Inferior parietal cortex (tissue), 1 donor: ENCODE results near the gene PLEKHF1.
"Not testable (repeated sequence)": the region's sequence is repeated elsewhere in the genome, so short reads cannot be mapped to it uniquely, and the experiment has no call there.

ENCODE experiments used
- DNase-seq: peaks from one replicate; pipeline ENCODE4 v3.0.0-alpha.2; 2016; ENCODE audit errors: extremely low spot score

PLEKHF1 gene, protein sequence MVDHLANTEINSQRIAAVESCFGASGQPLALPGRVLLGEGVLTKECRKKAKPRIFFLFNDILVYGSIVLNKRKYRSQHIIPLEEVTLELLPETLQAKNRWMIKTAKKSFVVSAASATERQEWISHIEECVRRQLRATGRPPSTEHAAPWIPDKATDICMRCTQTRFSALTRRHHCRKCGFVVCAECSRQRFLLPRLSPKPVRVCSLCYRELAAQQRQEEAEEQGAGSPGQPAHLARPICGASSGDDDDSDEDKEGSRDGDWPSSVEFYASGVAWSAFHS

GRCh38 chr19:29665215-29665825 is at the start of gene PLEKHF1:
Gene PLEKHF1 (plus strand): TSS chr19:29665461. CDS start chr19:29673840, 8,379 bp downstream.
- peak; percentile 84 for DNase-seq

DNA sequence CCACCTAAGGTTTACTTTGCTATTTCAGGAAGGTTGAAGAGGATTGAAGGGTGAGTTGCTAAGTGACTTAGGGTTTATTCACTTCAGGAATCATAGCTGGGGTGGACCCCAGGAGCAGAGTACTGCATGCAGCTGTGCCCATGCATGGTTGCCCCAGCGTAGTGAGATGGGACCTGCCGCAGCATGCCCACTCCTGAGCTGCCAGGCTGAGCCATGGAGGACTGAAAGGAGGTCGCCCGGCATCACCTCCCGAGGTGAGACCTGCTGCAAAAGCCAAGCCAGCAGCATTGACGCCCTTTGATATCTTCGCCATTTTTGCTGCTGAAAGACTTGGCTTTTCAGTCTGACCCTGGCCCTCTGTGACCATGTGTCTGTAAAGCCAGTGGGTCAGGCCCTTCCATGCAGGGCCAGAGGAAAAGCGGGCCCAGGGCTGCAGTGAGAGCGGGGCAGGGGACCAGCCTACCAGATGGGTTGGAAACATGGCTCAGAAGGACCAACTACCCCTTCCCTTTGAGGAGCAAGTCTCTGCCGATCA is 49.3 kb upstream of the PLEKHF1 start:
- DNase-seq: no peak

- DNase-seq: no peak
Measured at GRCh38 chr19:29616541-29616940, 48.7 kb upstream of the PLEKHF1 start.

DNA sequence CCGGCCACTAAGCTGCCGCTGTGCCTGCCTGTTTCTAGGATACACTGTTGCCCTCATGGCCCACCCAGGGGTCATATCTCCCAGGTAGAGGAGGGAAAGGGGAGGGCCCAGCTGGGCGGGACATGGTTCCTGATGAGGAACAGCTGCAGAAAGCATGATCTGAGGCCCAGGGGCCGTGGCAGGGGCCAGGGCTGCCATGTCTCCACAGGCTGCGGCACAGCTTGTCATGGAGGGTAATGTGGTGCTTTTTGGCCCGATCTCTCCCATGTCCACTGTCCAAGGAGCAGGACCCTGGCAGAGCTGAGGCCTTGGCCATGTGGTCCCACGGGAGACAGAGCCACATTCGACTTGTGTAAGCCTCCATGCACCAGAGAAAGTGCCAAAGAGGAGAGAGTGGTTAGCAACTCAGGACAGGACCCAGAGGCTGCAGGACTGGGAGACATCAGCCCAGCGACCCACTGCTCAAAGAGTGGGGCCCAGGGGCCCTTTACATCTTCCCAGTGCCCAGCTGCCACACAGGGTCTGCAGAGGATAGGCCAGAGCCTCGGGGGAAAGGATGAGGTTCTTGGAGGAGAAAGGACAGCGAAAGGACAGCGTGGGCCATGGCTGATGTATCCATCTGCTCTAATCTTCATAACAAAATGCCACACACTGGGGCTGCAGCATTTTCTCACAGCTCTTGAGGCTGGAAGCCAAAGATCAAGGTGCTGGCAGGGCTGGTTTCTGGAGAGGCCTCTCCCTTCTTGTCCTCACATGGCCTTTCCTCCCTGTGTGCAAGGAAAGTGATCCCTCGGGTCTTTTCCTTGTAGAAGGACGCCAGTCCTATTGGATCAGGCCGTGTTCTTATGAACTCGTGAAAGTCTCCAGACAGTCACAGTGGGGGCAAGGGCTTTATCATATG is 47.6 kb upstream of the PLEKHF1 start:
- DNase-seq: no peak

DNA sequence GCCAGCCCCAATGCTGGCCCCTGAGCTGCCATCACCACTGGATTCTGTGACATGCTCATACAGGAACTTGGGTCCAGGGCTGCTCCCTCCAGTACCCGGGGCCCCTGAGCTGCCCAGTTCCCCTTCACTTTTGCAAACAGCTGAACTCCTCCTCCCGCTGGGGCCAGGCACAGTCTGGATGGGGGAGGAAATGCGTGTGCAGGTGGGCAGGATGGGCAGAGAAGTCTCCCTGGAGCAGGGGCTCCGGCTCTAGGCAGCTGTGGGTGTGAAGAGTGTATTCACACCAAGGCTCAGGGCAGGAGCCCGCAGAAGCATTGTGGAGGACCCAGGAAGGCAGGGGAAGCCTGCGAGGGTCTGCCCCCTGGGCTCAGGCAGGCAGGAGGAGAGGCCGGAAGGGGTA is 46.8 kb upstream of the PLEKHF1 start:
- no peak for DNase-seq

- no peak for DNase-seq
Measured at GRCh38 chr19:29618871-29619270, 46.4 kb upstream of the PLEKHF1 start.

DNA sequence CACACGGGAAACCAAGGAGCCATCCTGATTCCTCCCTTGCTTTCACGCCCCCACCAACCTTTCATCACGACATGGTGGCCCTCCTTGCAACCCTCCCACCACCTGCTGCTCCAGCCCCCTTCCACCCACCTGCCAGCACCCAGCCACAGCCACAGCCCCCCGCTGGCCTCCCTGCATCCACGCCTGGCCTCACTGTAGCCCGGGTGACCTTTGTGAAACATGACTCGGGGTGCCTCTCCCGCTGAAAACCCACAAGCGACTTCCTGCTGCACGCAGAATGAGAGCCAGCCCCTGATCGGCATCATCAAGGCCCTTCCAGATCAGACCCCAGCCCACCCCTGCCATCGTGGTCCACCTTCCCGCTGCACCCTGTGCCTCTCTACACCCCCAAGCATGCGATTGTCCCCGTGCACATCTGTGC is 44.3 kb upstream of the PLEKHF1 start:
- DNase-seq: no peak

DNA sequence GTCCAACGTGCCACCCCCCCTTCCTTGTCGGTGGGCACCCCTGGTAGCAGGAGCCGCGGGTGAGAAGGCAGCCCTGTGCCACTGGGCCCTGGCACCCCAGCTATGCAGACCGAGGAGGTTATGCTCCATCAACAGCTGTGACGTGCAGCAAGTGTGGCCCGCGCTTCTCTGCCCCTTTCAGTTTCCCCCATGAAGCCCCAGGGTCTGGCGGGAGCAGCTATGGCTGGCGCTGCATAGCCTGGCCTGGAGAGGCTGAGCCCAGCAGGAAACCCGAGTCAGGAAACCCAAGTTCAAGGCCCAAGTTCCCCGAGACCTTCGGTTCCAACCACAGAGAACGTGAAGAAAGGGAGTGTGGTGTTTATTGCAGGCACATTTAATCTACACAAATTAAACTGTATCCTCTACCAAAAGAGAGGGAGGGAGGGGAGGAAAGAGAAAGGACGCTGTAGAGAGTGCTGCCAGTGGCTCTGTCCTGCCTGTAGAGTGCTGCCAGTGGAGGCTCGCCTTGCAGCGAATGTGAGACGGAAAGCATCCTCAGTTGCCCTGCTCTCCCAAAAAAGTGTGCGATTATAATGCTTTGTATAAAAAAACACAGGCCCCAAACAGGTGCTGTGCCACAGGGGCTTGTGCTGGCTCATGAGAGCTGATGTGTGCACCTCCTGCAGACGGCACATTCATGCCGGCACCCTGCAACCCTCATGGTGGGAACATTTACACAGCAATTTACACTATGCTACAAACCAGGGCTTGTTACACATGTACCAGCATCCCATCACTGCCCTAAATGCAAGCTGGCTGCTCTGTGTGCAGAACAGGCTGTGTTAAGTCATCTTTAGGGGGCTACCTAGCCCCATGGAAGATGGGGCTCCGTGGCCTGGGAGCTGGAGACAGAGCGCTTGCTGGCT is 42.8 kb upstream of the PLEKHF1 start:
- DNase-seq: no peak

- DNase-seq: no peak
Measured at GRCh38 chr19:29623726-29624488, 41.4 kb upstream of the PLEKHF1 start.

- DNase-seq: no peak
Measured at GRCh38 chr19:29624489-29625185, 40.6 kb upstream of the PLEKHF1 start.

DNA sequence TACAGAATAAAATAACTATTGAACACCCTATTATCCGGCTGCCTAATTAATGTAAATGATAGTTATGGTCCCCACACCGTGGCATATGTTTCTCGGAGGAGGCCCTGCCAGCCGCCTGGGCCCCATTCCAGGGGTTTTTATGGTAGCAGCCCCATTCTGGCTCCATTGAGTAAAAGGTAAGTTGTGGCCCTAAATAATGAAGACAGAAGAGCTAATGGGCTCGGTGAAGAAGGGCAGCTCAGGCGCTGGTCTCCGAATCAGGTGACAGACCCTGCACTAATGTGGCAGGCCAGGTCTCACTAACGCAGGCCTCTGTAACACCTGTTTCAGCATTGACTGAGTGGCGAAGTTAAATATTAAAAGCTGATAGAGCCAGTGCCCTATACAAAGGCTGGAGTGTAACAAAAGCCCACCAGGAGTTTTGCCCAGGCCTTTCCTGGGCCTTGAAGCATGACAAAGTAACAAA is 40.0 kb upstream of the PLEKHF1 start:
- DNase-seq: no peak

GRCh38 chr19:29626386-29626785 is 38.9 kb upstream of the PLEKHF1 start:
- no peak for DNase-seq

DNA sequence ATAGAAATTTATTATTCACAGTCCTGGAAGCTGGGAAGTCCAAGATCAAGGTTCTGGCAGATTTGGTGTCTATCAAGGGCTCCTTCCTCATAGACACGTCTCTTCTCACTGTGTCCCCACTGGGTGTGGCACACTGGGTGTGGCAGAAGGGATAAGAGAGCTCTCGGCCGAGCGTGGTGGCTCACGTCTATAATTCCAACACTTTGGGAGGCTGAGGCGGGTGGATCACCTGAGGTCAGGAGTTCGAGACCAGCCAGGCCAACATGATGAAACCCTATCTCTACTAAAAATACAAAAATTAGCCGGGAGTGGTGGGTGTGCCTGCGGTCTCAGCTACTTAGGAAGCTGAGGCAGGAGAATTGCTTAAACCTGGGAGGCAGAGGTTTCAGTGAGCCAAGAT is 38.4 kb upstream of the PLEKHF1 start:
- DNase-seq: not testable (repeated sequence)

DNA sequence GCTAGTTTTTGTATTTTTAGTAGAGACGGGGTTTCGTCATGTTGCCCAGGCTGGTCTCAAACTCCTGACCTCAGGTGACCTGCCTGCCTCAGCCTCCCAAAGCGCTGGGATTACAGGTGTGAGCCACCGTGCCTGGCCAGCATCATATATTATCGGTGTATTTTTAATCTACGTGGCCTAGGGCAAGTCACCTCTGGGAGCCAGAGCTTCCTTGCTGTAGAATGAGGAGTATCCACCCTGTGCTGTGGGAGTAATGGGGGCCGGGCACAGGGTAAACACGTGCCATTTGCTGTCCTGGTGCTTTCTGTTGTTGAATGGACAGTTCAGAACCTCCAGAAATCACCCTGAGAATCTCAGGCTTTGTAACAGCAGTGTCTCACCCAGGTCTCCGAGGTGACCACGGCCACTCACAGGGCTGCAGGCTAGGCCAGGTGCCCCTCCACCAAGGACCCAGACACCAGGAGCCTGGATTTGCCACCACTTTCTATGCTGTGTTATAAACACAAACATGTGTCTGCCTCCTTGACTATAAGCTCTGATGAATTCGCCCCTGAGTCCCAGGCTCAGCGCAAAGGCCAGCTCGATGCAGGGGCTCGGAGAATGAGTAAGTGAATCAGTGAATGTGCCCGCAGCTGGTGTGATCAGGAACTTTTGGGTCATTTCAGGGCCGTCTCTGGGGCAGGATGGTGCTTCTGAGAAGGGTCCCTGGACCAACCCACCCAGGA is 36.4 kb upstream of the PLEKHF1 start:
- no peak for DNase-seq

- no peak for DNase-seq
Measured at GRCh38 chr19:29629836-29630534, 35.3 kb upstream of the PLEKHF1 start.

GRCh38 chr19:29630655-29631054 is 34.6 kb upstream of the PLEKHF1 start:
- DNase-seq: no peak

- no peak for DNase-seq
Measured at GRCh38 chr19:29631450-29631849, 33.8 kb upstream of the PLEKHF1 start.

GRCh38 chr19:29634002-29634401 is 31.3 kb upstream of the PLEKHF1 start:
- DNase-seq: no peak
